GM12873 (cell line): ENCODE results near the gene SEL1L3.

Experiments
- TF ChIP-seq, protein P1 (sequence below): IDR thresholded peaks from 2 replicates; pipeline ENCODE4 v1.5.1; 2012; ENCODE audit warnings: low read depth, mild to moderate bottlenecking, moderate library complexity, low read length, control low read depth; ENCODE audit not compliant: insufficient read depth; ENCODE audit errors: missing control alignments

SEL1L3 gene

DNA sequence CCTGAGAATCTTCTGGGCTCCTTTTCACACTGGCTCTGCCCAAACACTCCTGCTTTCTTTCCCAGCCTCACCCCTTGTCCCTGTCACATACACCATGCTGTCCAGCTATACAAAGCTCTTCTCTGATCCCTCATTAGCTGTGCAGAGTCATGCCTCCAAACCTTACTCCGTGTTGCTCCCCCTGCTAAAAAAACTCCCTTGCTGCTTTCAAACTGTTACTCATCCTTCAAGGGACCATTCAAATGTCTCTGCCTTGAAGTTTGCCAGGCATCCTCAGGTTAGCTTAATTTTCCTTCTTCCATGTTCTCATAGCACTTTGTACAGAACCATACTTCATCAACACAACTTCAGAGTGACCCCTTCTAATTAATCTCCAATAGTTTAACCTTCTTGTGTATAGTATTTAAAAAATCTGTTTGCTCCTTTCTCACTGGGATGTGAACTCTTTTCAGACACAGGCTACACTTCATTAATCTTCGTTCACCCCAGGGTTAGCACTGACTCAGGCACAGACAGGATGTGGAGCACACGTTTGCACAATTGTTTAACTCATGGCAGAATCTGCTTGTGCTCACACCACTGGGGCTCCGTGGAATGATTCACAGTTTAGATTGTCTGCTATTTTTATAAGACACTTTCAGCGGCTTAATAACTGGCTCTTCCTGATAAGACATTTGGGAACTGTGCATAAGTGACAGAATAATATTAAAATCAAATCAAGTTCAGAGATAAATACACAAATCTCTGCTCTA is 21.4 kb upstream of the SEL1L3 start:
- TF ChIP-seq, protein P1, sequence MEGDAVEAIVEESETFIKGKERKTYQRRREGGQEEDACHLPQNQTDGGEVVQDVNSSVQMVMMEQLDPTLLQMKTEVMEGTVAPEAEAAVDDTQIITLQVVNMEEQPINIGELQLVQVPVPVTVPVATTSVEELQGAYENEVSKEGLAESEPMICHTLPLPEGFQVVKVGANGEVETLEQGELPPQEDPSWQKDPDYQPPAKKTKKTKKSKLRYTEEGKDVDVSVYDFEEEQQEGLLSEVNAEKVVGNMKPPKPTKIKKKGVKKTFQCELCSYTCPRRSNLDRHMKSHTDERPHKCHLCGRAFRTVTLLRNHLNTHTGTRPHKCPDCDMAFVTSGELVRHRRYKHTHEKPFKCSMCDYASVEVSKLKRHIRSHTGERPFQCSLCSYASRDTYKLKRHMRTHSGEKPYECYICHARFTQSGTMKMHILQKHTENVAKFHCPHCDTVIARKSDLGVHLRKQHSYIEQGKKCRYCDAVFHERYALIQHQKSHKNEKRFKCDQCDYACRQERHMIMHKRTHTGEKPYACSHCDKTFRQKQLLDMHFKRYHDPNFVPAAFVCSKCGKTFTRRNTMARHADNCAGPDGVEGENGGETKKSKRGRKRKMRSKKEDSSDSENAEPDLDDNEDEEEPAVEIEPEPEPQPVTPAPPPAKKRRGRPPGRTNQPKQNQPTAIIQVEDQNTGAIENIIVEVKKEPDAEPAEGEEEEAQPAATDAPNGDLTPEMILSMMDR = no peak

- TF ChIP-seq, protein P1 = no peak
These were observed 20.8 kb upstream of the SEL1L3 start for GRCh38 chr4:25883565-25883964.

- TF ChIP-seq, protein P1 = no peak
These were observed 19.4 kb upstream of the SEL1L3 start for GRCh38 chr4:25882226-25882625.

GRCh38 chr4:25881193-25881592 is 18.4 kb upstream of the SEL1L3 start:
- TF ChIP-seq, protein P1 = no peak

DNA sequence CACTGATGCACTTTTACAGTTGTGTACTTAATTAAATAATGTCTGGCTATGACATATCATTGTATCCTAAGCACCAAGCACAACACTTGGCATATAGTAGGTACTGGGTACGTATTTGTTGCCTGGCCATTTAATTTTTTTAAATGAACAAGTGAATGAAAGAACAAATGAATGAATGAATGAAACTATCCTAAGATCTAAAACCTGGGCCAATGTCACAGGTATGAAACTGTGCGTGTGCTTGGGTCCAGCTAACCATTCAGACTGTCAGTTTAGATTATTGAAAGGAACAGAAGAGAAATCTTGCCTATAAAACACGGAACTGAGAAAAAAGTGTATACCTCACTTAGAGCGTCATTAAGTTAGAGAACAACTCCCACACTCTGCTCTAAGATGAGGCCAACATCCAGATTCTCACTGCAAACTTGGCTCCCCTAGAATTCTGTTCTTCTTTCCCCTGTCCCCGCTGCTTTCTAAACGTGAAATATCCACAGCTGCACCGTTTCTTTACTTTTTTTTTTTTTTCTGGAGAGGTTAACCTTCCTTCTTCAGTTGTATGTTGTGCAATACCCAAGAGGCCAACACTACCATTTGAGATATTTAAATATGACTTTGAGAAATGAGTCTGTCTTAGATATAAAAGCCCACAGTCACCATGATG is 17.3 kb upstream of the SEL1L3 start:
- TF ChIP-seq, protein P1 = no peak

DNA sequence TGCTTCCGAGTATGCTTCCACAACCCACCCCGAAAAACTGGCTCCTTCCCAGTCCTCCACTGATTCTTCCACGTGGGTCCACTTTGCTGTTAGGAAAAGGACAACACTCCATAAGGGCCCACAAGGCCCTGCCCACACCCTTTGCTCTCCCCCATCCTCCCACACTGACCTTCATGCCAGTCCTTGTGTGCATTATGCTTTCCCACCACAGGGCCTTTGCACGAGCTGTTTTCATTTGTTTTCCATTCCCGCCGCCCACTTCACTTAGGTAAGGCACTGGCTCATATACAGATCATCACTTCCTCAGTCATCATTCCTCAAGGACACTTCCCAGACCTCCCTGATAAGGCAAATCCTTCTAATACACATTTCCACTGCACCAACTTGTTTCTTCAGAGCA is 16.8 kb upstream of the SEL1L3 start:
- TF ChIP-seq, protein P1 = no peak

GRCh38 chr4:25879091-25879584 is 16.4 kb upstream of the SEL1L3 start:
- TF ChIP-seq, protein P1 = no peak
